Astrocyte (in vitro differentiated cells and primary cell): ENCODE data around the gene CYBC1.

Experiments
- EZH2 ChIP-seq: IDR thresholded peaks from 2 replicates; pipeline ENCODE4 v1.6.1; 2012; ENCODE audit warnings: mild to moderate bottlenecking, low read length, inconsistent platforms; ENCODE audit not compliant: insufficient read depth
- TF ChIP-seq, protein P1 (sequence below): IDR thresholded peaks from 2 replicates; pipeline ENCODE4 v1.5.1; 2011; ENCODE audit warnings: low read depth, mild to moderate bottlenecking, inconsistent platforms, low read length, moderate library complexity; ENCODE audit not compliant: insufficient read depth

DNA sequence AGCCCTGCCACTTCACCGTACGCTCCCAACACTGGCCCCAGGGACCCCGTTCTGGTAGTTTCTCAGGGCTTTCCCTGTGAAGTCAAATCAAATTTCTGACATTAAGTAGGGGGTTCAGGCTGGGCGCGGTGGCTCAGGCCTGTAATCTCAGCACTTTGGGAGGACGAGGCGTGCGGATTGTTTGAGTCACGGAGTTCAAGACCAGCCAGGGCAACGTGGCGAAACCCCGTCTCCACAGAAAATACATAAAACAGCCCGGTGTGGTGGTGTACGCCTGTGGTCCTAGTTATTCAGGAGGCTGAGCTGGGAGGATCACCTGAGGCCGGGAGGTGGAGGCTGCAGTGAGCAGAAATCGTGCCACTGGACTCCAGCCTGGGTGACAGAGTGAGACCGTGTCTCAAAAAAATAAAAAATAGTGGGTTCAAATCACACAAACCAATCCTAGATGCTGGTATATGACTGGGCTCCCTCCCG lies 632 bp downstream of the CYBC1 start:
- TF ChIP-seq, protein P1, sequence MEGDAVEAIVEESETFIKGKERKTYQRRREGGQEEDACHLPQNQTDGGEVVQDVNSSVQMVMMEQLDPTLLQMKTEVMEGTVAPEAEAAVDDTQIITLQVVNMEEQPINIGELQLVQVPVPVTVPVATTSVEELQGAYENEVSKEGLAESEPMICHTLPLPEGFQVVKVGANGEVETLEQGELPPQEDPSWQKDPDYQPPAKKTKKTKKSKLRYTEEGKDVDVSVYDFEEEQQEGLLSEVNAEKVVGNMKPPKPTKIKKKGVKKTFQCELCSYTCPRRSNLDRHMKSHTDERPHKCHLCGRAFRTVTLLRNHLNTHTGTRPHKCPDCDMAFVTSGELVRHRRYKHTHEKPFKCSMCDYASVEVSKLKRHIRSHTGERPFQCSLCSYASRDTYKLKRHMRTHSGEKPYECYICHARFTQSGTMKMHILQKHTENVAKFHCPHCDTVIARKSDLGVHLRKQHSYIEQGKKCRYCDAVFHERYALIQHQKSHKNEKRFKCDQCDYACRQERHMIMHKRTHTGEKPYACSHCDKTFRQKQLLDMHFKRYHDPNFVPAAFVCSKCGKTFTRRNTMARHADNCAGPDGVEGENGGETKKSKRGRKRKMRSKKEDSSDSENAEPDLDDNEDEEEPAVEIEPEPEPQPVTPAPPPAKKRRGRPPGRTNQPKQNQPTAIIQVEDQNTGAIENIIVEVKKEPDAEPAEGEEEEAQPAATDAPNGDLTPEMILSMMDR, result no peak
- TF ChIP-seq EZH2, result no peak
